Measurements from ENCODE around the gene CLCA2. TPM values are rescaled to one million over a fixed set of nuclear protein-coding genes. Genes with fewer than 3 reads are reported as not detected.

CLCA2 gene
- total RNA-seq, 1 donor from 2014 or later, result not detected

DNA sequence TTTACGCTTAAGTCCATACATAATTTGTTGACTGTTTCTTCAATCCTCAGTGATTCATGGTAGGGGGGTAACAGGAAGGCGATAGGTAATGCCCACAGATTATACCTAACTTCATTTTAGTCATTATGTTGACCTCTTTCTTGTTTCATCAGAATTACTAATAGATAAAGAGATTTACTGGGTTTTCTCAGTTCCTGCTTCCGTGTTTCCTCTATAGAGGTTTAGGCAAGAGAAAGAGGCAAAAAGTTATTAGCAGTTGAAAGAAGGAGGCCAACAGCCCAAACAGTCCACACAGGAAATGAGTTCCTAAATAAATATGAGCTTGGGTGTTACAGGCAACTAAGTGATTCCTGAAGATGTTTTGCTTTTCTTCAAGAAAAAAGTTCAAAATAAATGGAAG lies 26.9 kb downstream of the CLCA2 start:
- H3K36me3 ChIP-seq, result no peaks in the 10 kb centered on the region
- DNase-seq, result no peak
- TF ChIP-seq, protein P1, sequence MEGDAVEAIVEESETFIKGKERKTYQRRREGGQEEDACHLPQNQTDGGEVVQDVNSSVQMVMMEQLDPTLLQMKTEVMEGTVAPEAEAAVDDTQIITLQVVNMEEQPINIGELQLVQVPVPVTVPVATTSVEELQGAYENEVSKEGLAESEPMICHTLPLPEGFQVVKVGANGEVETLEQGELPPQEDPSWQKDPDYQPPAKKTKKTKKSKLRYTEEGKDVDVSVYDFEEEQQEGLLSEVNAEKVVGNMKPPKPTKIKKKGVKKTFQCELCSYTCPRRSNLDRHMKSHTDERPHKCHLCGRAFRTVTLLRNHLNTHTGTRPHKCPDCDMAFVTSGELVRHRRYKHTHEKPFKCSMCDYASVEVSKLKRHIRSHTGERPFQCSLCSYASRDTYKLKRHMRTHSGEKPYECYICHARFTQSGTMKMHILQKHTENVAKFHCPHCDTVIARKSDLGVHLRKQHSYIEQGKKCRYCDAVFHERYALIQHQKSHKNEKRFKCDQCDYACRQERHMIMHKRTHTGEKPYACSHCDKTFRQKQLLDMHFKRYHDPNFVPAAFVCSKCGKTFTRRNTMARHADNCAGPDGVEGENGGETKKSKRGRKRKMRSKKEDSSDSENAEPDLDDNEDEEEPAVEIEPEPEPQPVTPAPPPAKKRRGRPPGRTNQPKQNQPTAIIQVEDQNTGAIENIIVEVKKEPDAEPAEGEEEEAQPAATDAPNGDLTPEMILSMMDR (IDR thresholded peaks at IDR 0.05; ENCODE audit: borderline replicate concordance), result no peak
- no peaks in the 10 kb centered on the region for H3K9me3 ChIP-seq (replicated peaks)
- intact Hi-C loops (cut with micrococcal nuclease), result no loop called here
- no peaks in the 10 kb centered on the region for H3K4me1 ChIP-seq
- H3K4me3 ChIP-seq, result no peak overlapping the region
- H3K27ac ChIP-seq (replicated peaks), result no peak overlapping the region
- H3K27me3 ChIP-seq (ENCODE audit: low read depth), result no peaks in the 10 kb centered on the region

DNA sequence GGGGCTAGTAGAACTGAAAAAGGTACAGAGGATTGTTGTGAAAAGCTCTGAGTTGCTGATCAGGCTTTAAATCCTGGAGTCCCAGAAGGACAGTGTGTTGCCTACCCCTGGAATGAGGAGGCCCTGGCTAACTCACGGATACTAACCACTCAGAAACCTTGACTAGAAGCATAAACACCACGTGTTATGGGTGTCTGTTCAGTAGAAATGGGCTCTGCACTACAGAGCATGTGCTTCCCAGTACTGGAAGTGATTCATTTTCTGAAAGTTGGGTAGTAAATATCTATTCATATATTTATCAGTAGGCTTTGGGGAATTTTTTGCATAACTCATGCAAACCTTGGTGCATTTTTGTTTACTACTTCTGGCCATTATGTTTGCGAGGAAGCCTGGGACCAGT lies 29.7 kb downstream of the CLCA2 start:
- DNase-seq, result no peak
- H3K36me3 ChIP-seq, result no peaks in the 10 kb centered on the region

DNA sequence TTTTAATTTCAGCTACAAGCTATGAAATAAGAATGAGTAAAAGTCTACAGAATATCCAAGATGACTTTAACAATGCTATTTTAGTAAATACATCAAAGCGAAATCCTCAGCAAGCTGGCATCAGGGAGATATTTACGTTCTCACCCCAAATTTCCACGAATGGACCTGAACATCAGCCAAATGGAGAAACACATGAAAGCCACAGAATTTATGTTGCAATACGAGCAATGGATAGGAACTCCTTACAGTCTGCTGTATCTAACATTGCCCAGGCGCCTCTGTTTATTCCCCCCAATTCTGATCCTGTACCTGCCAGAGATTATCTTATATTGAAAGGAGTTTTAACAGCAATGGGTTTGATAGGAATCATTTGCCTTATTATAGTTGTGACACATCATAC lies 31.1 kb downstream of the CLCA2 start:
- Histone ChIP-seq H3K27me3 (ENCODE audit: low read depth) (no peaks in the 10 kb centered on the region), H3K4me1 (no peaks in the 10 kb centered on the region), H3K27ac (replicated peaks) (no peak overlapping the region), H3K9me3 (replicated peaks) (no peaks in the 10 kb centered on the region), H3K4me3 (no peak overlapping the region), H3K36me3 (no peaks in the 10 kb centered on the region)
- DNase-seq, result no peak
- intact Hi-C loops (cut with micrococcal nuclease), result no loop called here
- TF ChIP-seq, protein P1 (IDR thresholded peaks at IDR 0.05; ENCODE audit: borderline replicate concordance), result no peak

More for the DNA sequence above, 29.7 kb downstream of the CLCA2 start:
- Histone ChIP-seq H3K4me3 (no peak overlapping the region), H3K27ac (replicated peaks) (no peak overlapping the region), H3K9me3 (replicated peaks) (no peaks in the 10 kb centered on the region), H3K4me1 (no peaks in the 10 kb centered on the region), H3K27me3 (ENCODE audit: low read depth) (no peaks in the 10 kb centered on the region)
- TF ChIP-seq, protein P1 (IDR thresholded peaks at IDR 0.05; ENCODE audit: borderline replicate concordance), result no peak
- intact Hi-C loops (cut with micrococcal nuclease), result no loop called here

DNA sequence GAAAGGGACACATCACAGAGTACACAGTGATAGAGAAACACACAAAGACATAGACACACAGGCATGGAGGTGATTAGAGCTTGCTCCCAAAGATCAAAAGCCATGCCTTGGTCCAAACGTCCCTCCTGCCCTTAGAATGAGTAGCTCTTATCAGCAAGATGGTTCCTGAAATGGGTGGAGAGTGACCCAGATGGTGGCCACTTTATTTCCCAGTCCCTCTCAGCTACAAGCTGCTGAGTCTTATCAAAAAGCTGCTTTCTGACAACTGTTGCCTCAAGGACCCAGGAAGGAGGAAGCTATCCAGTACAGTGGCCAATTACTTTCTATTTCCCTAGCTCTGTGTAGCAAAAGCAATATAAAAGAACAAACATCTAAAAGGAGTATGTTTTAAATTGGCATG lies 37.0 kb downstream of the CLCA2 start:
- TF ChIP-seq, protein P1 (IDR thresholded peaks at IDR 0.05; ENCODE audit: borderline replicate concordance), result no peak
- Histone ChIP-seq H3K27me3 (ENCODE audit: low read depth) (no peaks in the 10 kb centered on the region), H3K4me1 (no peaks in the 10 kb centered on the region), H3K27ac (replicated peaks) (no peak overlapping the region), H3K36me3 (no peaks in the 10 kb centered on the region), H3K4me3 (no peak overlapping the region), H3K9me3 (replicated peaks) (no peaks in the 10 kb centered on the region)
- intact Hi-C loops (cut with micrococcal nuclease), result no loop called here
- no peak for DNase-seq

DNA sequence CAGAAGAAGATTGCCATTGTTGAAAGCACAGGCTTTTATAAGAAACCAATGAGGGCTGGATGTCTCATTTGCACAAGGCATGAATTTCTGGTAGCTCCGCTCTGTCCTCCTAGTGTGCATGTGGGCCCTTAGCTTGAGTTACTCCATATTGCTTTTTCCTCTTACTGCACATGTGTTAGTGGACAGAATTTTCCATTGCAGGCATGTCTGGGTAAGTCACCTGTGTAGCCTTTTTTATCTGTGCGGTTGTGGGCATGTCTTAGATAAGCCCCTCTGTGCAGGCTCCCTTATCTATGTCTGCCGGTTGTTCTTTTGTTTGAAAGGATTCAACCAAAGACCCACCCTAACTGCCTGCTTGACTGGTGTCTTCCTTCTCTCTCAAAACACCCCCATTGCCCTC lies 37.5 kb downstream of the CLCA2 start:
- no peak overlapping the region for H3K27ac ChIP-seq (replicated peaks)
- DNase-seq, result no peak
- H3K27me3 ChIP-seq (ENCODE audit: low read depth), result no peaks in the 10 kb centered on the region
- H3K4me1 ChIP-seq, result no peaks in the 10 kb centered on the region
- TF ChIP-seq, protein P1 (IDR thresholded peaks at IDR 0.05; ENCODE audit: borderline replicate concordance), result no peak
- H3K36me3 ChIP-seq, result no peaks in the 10 kb centered on the region
- intact Hi-C loops (cut with micrococcal nuclease), result no loop called here
- H3K4me3 ChIP-seq, result no peak overlapping the region
- H3K9me3 ChIP-seq (replicated peaks), result no peaks in the 10 kb centered on the region

DNA sequence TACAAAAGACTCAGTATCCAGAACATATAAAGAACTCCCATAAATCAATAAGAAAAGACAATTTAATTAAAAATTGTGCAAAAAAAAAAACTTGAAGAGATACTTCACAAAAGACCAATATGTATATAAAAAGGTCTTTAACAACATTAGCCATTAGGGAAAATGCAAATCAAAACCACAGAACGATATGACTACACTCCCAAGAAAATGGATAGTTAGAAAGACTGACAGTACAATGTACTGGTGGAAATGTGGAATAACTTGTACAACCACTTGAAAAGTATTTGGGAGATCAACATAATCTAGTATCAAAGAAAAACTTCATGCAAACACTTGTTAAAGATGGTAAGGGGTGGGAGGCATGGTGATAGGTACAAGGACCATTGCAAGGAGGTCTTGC lies 40.8 kb downstream of the CLCA2 start:
- intact Hi-C loops (cut with micrococcal nuclease), result no loop called here
- no peaks in the 10 kb centered on the region for H3K27me3 ChIP-seq (ENCODE audit: low read depth)

More for the DNA sequence above, 40.8 kb downstream of the CLCA2 start:
- Histone ChIP-seq H3K9me3 (replicated peaks) (no peaks in the 10 kb centered on the region), H3K4me3 (no peak overlapping the region), H3K4me1 (no peaks in the 10 kb centered on the region), H3K36me3 (no peaks in the 10 kb centered on the region), H3K27ac (replicated peaks) (no peak overlapping the region)
- no peak for DNase-seq
- TF ChIP-seq, protein P1 (IDR thresholded peaks at IDR 0.05; ENCODE audit: borderline replicate concordance), result no peak
